Cerebellar nuclear complex (tissue), 1 donor: ENCODE data around the gene ACOT7.
"Not testable (repeated sequence)": the region's sequence is repeated elsewhere in the genome, so short reads cannot be mapped to it uniquely, and the experiment has no call there.

Experiments
- DNase-seq, 2 experiments: peaks; one replicate each; lab custom pipeline; 2025; lab: John Stamatoyannopoulos, UW

ACOT7 gene

DNA sequence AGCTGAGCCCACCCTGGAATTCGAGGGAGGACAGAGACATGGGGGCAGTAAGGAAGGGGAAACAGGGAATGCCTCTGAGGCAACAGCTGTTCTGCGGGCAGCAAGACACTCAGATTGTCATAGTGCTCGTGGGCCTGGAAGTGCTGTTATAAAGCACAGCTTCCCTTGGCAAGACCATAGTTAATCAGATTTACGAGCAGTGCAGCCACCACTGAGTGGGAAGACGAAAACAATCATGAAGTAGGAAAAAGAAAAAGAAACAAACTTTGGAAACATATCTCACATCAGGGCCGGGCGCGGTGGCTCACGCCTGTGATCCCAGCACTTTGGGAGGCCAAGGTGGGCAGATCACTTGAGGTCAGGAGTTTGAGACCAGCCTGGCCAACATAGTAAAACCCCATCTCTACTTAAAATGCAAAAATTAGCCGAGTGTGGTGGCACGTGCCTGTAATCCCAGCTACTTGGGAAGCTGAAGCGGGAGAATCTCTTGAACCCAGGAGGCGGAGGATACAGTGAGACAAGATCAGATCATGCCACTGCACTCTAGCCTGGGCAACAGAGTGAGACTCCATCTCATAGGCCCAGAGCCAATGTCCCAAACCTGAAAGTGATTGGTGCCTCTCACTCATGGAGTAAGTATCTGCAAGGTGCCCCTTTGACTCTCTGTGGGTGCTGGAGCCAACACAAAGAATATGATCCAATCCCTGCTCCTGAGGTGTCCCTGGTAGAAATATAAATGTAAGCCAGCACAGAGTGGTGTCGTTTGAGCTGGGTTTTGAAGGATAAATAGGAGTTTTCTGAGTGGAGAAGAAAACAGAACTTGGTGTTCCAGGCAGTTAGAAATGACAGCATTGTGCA, 77.1 kb downstream of the ACOT7 start:
- no peak for DNase-seq

DNA sequence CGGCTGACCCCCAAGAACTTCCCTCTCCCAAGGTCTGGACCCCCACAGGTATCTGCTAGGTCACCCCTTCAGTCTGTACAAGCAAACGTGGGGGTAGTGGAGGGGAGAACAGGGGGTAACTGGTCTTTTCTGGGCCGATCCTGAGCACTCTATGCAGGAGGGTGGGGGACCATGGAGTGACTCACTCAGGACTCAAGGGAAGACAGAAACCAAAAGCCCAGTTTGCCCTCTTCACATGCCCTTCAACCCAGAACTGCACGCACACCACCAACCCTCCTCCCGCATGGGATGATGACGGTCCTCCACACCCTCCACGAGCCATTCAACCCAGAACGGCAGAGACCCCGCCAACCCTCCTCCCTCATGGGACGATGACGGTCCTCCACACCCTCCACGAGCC, 79.1 kb downstream of the ACOT7 start:
- no peak for DNase-seq

DNA sequence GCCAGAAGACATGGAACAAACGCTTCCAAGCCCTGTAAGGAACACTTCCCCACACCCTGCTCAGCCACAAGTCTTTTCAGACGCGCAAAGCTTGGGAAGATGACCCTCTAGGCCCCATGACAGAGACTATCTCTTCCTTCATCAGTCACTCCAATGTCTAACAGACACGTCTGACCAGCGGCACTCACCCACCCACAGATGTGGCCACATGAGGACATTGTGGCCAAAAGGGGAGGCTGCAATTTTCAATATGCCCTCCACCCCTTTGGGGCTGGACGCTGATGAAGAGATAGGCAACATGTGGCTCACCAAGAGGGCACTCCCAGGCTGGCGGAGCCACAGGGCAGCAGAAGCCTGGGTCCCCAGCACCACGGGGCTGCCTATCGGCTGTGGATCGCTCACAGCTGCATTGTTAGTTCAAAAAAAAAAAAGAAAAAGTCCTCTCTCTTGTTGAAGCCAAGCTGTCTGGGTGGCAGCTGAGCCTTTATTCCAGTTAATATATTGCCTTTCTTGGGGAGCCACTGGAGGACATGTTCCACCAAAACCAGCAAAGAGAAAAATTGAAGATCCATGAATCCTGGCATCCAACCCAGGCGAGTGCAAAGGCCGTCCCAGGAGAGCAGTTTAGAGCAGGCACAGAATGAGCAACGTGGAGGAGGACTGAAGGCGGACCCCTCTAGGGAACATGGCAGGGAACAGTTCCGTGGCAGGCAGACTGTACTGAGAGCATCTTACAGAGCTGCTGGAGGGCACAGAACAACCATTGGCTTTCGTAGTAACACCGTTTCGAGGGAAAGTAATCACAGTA, 80.0 kb downstream of the ACOT7 start:
- DNase-seq = no peak

DNA sequence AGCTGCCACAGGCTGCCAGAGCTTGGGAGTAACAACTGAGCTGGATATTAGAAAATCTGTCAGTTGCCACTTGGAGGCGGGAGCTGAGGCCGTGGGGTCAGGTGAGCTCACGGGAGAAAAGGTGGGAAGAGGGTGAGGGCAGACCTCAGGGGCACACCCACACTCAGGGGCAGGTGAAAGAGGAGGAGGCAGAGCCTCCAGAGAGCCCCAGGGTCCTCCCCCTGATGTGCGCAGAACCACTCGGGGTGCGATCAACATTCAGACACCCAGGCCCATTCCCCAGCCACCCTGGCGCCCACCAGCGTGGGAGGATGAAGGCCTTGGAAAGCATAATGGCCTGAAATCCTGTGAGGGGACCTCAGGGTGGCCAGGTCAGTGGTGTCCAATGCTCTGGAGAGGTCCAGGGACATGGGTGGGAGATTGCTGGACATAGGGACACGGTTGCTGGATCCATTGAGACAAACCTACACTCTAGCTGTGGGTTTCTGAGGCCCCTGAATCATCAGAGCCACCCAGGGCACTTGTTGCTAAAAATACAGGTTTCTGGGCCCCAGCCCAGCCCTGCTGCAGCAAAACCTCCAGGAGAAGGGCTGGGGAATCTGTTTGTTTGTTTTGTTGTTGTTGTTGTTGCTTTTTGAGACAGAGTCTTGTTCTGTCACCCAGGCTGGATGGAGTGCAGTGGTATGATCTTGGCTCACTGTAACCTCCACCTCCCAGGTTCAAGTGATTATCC, 83.3 kb downstream of the ACOT7 start:
- no peak for DNase-seq

DNA sequence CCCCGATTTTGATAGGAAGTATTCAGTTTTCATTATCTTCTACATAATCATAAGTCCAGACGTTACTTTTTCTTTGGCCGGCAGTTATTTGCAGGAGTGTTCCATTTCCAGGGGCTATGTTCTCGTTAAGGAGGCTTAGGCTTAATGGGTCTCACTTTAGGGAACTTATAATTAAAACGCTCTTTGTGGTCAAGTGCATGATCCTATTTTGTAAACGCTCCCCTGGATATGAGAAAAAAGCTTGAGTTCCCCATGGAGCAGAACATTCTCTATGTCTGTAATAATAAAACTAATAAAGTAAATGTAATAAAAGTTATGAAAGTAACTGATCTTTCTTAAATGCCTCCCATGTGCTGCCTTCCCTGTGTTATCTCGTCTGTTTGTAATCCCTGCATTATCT, 84.0 kb downstream of the ACOT7 start:
- DNase-seq = no peak

DNA sequence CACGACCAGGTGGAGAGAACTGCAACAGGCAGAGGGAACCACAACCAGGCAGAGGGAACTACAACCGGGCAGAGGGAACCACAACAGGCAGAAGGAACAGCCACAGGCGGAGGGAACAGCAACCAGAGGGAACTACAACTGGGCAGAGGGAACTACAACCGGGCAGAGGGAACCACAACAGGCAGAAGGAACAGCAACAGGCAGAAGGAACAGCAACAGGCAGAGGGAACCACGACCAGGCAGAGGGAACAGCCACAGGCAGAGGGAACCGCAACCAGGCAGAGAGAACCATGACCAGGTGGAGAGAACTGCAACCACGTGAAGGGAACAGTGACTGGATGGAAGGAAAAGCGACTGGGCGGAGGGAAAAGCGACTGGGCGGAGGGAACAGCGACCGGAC, 85.1 kb downstream of the ACOT7 start:
- no peak for DNase-seq

DNA sequence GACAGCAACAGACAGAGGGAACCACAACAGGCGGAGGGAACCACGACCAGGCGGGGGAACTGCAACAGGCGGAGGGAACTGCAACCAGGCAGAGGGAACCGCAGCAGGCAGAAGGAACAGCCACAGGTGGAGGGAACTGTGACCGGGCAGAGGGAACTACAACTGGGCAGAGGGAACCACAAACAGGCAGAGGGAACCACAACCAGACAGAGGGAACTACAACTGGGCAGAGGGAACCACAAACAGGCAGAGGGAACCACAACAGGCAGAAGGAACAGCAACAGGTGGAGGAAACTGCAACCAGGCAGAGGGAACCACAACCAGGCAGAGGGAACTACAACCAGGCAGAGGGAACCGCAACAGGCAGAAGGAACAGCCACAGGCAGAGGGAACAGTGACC, 85.9 kb downstream of the ACOT7 start:
- DNase-seq = not testable (repeated sequence)

DNA sequence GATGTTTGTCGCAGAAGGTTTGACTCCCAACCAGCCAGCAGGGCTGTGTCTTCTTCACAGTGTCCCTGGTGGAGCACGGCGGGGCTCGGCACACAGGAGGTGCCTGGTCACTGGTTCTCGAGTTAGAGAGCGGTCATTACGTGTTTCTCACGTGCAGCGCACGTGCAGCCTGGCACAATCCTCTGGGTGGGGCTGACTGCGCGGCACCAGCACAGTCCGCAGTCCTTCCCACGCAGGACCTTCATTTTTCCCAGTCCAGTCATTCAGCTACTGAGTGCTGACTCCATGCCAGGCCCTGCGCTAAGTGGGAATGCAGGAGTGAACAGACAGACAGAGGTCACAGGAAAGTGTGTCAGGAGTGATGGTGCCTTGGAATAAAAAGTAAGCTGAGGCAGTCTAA, 86.5 kb downstream of the ACOT7 start:
- DNase-seq = no peak

DNA sequence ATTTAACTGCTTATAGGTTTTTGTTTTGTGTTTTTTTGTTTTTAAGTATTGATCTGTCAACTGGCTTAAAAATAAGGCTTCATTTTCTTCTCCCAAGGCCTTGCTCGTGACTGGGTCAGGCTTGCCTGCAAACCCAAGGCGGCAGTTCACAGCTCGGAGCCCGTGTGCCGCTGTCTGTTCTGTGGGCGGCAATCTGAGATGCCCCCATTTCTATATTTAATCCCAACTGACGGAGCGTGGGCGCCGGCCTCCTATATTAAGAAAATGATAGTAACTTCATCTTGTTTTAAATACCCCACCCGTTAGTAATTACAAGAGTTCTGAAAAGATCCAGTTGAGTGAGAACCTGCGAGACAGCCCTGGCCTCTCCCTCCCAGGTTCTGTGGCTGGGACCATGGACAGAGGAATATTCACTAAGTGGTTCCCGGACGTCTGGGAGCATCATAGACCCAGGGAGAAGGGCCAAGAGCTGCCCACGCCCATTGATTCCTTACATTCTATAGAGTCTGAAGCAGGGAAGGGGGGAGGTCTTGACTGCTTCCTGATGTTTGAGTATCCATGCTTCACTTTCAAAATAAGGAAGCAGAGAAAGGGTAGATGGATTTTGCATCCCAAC, 90.1 kb downstream of the ACOT7 start:
- DNase-seq = no peak

DNA sequence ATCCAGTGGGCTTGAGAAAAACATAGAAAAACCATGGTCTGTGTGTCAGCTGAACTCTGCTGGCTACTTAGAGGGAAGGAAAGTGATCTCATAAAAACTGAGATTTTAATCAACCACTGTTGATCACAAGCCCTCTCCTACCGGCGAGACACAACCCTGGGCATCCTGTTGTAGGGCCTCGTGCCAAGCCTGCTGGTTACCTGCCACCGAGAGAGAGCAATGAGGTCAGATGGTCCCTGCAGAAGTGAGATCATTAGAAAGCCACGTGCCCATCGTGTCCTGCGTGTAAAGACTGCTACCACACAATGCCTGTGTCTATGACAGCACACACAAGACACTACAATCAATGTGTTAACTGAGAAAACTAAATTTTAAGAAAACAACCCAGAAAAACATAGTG, 91.0 kb downstream of the ACOT7 start:
- peak in 1 of 2 experiments; percentile 57 for DNase-seq

DNA sequence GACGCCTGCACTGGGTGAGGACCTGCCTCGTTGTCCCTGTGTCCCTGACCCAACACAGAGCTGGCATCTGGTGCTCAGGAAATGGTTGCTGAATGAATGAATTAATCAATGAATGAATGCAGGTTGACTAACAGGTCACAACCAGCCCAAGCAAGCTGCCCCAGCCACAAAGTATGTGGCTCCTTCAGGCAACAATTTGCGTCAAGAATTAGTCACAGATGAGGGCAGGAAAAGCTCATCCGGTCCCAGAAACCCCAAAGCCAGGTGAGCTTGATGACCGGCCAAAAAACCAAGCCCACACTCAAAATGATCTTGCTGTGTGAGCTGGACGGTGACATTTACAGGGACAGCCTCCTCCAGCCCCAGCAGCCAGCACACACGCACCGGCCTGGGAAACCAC, 92.0 kb downstream of the ACOT7 start:
- no peak for DNase-seq

DNA sequence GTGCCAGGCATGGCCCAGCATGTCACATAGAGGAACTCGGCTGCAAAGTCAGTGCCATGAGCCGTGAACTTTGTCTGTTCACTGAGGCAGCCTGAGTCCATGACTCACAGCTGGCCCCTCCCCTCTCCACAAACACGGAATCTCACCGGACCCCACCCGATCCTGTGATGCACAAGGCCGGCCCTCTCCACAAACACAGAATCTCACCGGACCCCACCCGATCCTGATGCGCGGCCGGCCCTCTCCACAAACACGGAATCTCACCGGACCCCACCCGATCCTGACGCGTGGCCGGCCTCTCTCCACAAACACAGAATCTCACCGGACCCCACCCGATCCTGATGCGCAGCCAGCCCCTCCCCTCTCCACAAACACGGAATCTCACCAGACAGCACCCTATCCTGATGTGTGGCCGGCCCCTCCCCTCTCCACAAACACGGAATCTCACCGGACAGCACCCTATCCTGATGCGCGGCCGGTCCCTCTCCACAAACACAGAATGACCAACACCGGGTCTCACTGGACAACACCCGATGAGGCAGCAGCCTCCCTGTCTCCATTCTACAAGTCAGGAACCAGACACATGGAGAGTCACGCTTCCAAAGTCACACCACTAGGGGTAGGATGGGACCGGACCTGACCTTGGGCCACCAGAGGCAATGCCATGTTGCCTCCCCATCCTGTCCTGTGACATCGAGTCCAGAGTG, 93.1 kb downstream of the ACOT7 start:
- no peak for DNase-seq

DNA sequence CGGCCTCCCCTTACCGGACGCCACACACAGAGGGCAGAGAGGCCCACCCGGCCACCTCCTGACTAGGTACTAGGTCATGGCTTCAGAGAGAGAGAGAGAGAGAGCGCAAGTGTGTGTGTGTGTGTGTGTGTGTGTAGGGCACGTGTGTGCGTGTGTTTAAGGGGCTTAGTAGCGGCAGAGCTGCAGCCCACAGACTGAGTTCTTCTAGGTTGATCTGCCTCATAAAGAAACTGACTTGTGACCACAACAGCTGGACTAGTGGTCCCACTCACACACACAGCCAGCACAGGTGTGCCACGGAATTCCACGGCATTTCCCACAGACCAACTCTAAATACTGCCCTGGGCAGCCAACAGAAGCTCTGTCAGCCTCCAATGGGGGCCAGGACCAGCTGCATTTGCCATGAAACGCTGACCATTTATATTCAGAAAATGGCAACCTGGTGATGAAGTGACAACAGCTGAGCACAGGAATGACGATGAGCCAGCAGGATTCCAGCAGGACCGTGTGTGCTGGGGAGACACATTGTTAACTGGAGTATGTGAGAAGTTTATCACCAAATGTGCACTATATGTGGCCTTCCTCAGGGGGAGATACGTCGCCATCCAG, 93.9 kb downstream of the ACOT7 start:
- no peak for DNase-seq

DNA sequence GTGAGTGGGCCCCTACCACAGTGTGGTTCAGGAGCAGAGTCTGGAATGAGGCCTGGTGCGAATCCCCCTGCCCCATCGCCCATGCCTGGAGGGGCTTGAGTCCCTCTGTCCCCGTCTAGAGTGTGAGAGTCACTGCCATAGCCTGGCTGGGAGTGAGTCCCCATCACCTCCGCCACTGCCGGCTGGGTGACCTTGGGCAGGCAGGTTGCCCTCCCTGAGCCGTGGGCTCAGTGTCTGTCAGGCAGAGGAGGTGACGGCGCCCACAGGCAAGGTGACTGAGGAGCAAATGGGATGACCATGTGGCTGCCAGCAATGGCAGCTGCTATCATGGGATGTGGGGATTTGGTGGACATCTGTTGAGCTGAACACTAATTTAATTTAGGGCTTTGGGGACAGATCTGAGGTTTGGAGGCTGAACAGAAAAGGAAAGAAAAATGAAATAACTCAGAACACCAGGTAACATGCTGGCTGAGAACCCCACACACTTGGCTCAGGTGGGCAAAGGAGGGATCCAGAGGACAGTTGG, 94.6 kb downstream of the ACOT7 start:
- DNase-seq = no peak

DNA sequence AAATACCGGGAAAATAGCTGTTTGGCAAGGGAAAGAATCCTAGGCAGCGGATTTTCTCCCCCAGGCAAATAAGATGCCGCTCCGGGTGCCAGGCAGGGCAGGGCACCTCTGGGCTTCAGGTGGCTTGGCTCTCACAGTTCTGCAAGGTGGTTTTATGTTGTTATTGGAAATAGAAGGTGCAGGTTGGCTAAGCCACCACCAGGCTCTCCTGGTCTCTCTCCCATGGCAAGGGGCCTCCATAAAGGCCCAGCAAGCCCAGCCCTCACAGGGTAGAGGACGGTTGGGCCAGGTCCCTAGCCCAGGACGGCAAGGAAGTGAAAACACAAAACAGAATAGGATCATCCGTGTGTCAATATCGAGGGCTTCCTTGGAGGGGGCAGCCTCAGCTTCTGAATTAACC, 95.0 kb downstream of the ACOT7 start:
- DNase-seq = no peak

DNA sequence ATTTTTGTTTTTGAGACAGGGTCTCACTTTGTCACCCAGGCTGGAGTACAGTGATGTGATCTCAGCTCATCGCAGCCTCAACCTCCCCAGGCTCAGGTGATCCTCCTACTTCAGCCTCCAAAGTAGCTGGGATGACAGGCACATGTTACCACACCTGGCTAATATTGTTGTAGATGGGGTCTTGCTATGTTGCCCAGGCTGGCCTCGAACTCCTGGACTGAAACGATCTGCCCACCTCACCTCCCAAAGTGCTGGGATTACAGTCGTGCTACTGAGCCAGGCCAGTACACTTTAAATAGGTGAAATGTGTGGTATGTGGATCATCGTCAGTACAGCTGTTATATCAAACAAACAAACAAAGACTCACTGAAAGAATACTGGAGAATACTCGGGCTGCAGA, 97.7 kb downstream of the ACOT7 start:
- DNase-seq = no peak

DNA sequence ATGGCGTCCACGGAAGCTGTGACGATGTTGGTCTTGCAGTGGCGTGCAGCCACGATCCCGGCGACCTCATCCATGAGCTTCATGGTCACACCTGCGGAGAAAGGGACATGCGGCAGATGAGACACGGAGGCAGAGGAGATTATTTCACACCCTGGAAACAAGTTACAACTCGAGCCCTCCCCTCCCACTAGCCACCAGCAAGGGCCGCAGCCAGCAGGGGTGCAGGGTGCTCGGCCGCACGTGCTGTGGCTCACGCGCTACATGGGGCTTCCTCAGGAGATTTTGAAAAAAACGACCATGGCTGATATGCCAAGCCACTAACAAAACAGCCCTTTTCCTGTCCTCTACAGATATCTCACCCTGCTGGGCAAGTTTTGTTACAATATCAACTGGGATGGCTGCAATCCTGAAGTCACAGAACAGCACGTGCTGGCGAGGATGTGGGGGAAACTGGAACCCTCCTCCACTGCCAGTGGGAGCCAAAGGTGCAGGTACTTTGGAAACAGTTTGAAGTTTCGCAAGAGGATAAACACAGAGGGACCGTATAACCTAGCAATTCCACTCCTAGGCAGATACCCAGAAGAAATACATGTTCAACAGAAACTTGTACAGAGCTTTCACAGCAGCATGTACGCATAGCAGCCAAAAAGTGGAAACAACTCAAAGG, 98.5 kb downstream of the ACOT7 start:
- no peak for DNase-seq

DNA sequence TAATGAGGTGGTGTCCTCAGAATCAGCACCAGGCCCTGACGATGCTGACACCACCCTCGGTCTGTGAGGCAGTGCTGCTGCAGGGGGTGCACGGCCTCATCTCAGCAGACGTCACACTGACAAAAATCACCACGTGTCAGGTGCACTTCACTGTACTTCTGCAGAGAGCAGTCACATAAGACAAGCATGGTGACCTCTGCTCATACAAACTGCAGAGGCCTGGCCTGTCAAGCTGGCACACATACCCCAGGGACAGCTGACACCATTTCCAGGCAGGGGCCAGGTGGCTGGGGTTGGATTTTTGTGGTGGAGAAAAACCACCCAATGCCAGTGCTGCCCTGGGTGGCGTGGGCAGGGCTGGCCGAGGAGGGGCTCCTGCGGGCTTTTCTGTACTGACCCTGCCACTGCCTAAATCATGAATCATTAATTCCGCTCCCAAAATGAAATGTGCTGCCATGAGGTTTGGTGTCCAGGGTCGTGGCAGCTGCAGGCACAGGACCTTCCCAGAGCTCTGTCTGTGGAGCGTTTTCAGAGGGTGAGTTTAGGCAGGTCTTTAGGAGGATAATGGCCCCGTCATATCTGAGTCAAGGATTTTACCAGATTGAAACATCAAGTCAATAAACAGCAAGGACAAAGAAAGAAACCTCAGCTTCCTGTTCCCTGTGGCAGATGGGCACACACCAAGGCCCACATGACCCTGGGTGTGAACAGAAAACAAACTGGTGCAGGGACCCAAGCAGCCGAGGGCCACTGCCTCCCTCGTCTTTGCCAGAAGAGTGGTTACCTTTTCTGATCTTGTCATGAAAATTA, 99.3 kb downstream of the ACOT7 start:
- no peak for DNase-seq

DNA sequence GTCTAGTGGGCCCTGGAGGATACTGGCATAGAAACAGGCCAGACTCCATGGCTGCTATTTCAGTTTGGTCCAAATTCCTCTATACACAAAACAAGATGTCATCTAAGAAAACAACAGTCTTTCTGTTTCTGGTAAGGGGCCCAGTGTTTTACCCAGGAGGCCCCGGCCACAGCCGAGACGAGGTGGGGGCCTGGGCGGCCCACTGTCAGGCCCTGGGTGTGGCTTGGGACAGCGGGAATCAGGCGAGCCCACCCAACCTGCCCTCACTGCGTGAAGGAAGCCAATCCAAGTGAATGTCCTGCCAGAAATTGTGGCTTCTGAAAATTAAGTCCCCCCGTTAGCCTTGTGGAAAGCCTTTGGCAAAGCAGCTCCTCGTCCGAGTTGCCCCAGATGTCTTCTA, 101.5 kb downstream of the ACOT7 start:
- no peak for DNase-seq
